NCI-H82 treated with DMSO at 0.1 percent for 48 hours (cell line): ENCODE results near the gene PFDN5.
"Not testable (repeated sequence)": the region's sequence is repeated elsewhere in the genome, so short reads cannot be mapped to it uniquely, and the experiment has no call there.

Source experiments
- DNase-seq: peaks from one replicate; lab custom pipeline; 2025; ENCODE audit not compliant: unreplicated experiment; lab: John Stamatoyannopoulos, UW

PFDN5 gene

DNA sequence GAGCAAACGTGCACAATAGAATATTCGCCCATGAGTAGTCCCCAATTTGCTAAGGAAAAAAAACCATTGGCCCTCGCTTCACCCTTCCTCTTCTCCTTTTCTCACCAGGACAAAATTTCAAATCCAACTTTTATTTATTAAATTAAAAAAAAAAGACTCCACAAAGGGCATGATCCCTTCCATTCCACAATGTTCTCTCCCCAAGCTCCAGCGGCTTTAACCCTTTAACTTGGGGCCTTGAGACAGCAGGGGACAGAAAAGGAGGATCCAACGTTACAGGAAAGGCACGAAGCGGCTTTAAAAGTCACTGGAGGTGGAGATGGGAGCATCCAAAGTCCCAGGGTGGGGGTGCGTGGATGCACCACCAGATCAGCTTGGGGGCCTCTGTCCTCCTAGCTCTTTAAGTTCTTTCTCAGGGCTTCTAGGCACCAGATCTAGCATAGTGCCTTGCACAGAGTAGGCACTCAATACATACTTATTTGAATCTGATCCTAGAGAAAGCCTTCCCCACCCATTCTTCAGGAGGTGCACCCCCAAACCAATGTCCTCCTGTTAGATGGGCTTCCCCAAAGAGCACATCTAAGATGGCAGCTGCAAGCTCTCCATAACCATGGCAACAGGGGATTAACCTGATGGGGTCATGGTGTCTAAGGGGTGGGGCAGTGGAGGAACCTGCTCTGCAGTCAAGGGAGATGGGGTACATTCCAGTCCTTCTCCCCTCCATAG, 31.3 kb downstream of the PFDN5 start:
- no peak for DNase-seq

- DNase-seq = no peak
These were observed 32.2 kb downstream of the PFDN5 start for GRCh38 chr12:53327435-53328042.

DNA sequence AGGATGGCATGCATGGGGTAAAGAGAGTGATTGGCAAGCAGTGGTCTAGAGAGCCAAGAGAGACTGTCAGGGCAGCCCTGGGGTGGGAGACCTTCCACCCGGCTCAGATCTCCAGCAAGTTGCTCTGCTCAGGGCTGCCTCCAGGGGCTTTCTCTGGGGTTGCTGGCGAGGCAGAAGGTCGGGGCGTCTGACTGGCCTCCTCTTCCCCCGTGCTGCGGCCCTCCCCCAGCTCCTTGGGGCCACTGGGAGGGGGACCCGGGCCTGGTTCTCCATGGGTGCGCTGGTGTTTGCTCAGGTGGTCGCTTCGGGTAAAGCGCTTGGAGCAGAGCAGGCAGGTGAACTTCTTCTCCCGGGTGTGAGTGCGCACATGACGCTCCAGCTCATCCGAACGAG, 32.7 kb downstream of the PFDN5 start:
- no peak for DNase-seq

DNA sequence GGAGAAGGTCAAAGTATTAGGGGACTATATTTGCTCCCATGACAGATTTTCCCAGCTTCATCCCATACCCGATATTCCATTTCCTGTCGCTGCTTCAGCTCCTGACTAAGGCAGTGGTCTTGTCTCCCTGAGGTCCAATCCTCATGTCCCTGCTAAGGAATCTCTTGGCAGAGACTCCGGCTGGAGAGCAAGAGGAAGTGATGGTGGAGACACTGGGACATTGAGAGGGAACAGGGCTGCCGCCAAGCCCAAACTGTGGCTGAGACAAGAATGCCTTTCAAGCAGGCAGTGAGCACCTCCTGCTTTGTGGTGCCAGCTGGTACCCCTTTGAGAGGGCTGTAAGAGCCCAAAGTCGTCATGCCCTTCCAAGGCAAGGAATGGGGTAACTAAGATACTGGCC, 35.3 kb downstream of the PFDN5 start:
- no peak for DNase-seq

DNA sequence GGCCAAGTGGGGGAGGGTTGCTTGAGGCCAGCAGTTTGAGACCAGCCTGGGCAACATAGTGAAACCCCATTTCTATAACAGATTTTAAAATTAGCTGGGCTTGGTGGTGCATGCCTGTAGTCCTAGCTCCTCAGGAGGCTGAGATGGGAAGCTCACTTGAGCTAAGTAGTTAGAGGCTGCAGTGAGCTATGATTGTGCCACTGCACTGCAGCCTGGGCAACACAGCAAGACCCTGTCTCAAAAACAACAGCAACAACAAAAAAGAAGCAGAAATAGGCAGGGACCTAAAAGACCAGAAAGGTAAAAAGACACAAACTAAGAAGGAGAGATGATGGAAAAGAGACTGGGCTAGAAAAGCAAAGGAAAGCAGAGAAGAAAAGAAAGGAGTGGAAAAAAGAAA, 37.0 kb downstream of the PFDN5 start:
- DNase-seq = not testable (repeated sequence)

GRCh38 chr12:53332744-53333143, 37.4 kb downstream of the PFDN5 start:
- no peak for DNase-seq

DNA sequence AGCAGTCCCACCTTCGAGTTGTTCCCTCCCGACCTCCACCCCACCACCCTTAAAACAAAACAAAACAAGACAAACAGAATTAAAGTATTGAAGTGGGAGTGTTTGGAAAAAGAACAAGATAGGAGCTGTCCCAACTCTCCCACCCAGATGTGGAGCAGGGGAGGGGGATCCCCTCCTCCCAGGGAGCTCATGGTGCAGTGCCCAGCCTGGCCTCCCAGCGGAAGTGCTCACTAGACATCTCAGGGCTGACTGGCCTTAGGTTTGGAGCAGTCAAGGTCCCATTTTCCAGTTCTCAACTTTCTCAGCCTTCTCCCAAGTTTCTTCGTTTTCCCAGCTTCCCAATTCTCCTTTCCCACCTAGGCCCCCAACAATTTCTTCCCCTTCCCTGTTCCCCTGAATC, 37.9 kb downstream of the PFDN5 start:
- no peak for DNase-seq

GRCh38 chr12:53333845-53334244, 38.5 kb downstream of the PFDN5 start:
- no peak for DNase-seq

DNA sequence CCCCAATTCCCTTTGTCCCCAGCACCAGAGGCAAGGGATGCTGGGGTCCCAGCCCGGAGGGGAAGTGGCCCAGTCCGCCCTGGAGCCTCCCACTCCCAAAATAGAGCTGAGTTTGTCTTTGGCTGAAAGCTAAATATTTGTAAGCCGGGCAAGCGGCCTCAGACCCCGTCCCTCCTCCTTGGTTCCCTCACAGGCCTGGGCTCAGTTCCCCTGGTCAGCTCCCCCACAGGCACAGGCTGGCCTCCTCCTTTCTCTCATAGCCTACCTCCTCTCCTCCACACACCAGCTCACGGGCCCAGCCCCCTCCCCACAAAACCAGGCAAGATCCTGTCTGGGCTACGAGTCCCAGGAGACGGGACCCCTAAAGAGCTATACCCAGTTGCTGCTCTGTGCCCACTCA, 39.5 kb downstream of the PFDN5 start:
- DNase-seq = no peak

- DNase-seq = no peak
These were observed 40.9 kb downstream of the PFDN5 start, which contains the start of gene SP7 for GRCh38 chr12:53336181-53336681. Gene SP7, minus strand, starts transcription at chr12:53336354. Its CDS starts 708 bp downstream, at chr12:53335646.

DNA sequence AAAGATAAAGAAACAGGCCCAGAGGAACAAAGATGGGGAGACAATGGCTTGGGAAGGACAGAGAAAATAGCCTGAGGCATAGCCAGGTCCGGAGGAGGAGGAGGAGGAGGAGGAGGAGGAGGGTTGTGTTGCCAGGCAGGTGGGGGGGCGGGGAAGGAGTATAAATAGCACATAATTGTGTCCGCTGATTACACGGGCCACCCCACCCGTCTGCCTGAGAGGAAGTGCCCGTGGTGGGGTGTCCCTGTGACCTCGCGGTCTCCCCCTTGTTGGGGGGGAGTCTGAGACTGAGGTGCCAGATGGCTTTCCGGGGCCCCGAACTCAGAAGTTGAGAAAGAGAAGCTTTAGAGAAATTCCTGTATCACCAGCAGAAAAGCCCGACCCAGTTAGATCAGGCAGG, 42.7 kb downstream of the PFDN5 start:
- DNase-seq = no peak

DNA sequence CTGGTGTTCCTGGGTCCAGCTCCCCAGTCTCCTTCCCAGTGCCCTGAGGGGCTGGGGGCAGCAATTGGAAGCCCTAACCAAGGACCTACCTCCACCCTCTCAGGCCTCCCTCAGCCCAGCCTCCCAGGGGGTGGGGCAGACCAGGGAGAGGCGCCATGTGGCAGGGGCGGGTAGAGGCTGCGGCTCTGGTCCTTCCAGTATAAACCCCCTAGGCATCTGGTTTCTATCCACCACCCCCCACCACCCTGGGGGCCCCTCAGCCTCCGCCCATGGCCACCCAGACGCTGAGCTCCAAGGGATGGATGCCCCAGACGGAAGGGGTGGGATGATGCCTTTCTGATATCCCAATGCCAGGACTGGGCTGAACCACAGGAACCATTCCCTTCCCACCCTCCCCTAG, 43.6 kb downstream of the PFDN5 start:
- DNase-seq = no peak

GRCh38 chr12:53340398-53340797, 45.1 kb downstream of the PFDN5 start:
- no peak for DNase-seq

DNA sequence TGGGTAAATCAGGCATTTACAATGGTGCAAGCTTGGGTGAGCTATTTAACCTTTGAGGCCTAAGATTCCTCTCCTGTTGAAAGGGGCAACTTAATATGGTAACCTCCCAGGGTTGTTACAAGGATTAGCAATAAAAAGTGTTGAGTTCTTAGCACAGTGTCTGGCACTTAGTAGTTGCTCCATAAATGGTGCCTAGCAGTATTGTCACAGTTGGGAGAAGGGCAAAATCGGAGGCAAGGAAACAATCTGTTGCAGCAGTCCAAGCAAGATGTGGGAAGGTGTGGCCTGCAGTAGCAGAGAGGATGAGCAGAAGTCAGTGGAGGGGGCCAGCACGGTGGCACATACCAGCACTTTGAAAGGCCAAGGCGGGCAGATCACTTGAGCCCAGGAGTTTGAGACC, 48.1 kb downstream of the PFDN5 start:
- no peak for DNase-seq

- no peak for DNase-seq
These were observed 48.6 kb downstream of the PFDN5 start for GRCh38 chr12:53343969-53344368.

GRCh38 chr12:53344487-53344823, 49.1 kb downstream of the PFDN5 start:
- no peak for DNase-seq

- peak; percentile 31 for DNase-seq
These were observed 49.6 kb downstream of the PFDN5 start for GRCh38 chr12:53344824-53345485.

DNA sequence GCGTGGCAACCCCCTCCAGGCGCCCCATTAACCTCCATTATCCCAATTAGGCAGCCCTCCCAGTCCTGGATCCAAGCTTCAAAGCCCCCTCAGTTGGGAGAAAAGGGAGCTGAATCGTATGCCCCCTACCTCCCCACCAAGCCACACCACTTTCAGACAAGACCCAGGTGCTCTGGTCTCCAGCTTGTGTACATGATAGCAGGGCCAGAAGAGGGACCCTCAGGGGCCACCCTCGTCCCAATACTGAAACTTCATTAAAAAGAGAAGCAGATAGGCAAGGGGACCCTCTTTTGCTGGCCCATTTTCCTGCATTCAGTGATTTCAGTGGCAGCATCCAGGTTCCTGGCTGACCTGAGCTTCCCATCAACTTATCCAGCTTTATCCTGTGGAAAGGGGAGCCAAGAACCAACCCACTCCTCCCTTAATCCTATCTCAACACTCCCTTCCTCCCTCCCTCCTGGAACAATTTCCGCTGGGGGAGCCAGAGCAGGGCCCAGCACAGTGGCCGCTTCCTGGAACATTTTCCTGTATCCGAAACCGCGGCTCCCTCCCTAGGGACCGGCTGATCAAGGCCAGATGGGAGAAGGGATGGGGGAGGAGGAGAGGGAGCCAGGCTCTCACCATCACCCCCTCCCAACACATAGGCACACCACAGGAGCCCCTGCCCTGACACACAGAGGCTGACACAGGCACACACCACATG, 50.3 kb downstream of the PFDN5 start:
- DNase-seq = peak; percentile 87

DNA sequence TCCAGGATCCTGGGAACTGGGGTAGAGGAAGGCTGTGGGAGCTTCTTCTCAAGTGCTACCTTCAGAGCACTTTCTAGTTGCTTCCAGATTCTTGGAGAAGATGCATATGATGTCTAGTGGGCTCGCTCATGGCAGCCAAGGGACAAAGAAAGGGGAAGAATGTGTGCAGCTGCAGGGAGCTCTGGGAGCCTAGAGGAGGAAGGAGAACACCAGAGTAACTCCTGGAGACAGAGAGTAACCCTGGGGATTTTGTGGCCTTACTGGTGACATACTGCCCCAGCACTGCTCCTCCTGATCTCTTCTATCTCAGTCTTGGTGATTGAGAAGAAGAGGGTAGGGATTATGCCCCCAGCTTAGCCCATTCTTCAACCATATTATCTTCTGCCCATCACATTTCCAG, 51.1 kb downstream of the PFDN5 start:
- DNase-seq = no peak

GRCh38 chr12:53347905-53348304, 52.6 kb downstream of the PFDN5 start:
- no peak for DNase-seq
